H9 (cell line): ENCODE results near the gene CDK17. TPM values are rescaled to one million over a fixed set of nuclear protein-coding genes. Genes with fewer than 3 reads are reported as not detected.
A peak's percentile ranks its signal among the peaks of the same experiment; 100 is the strongest.

Experiments
- DNase-seq: peaks from one replicate; pipeline ENCODE4 v3.0.0-alpha.2; 2017
- H2AFZ ChIP-seq: one replicate; pipeline ENCODE4 v1.6.1; 2013; ENCODE audit warnings: mild to moderate bottlenecking, low read length, control low read depth, moderate library complexity
- H2AK5ac ChIP-seq: 2 replicates; pipeline ENCODE4 v1.6.1; 2013; ENCODE audit warnings: low read length, control low read depth, mixed read lengths; ENCODE audit not compliant: insufficient read length
- H2BK120ac ChIP-seq: one replicate; pipeline ENCODE4 v1.6.1; 2013; ENCODE audit warnings: low read depth, mild to moderate bottlenecking, low read length, control low read depth, inconsistent platforms; ENCODE audit not compliant: poor library complexity, severe bottlenecking
- H2BK12ac ChIP-seq: 2 replicates; pipeline ENCODE4 v1.6.1; 2013; ENCODE audit warnings: low read length, control low read depth, mixed read lengths, low read depth; ENCODE audit not compliant: insufficient read length
- H2BK15ac ChIP-seq: 2 replicates; pipeline ENCODE4 v1.6.1; 2013; ENCODE audit warnings: low read depth, low read length, control low read depth
- H2BK20ac ChIP-seq: one replicate; pipeline ENCODE4 v1.6.1; 2013; ENCODE audit warnings: low read depth, mild to moderate bottlenecking, low read length, control low read depth, inconsistent platforms; ENCODE audit not compliant: poor library complexity, severe bottlenecking
- H2BK5ac ChIP-seq: 2 replicates; pipeline ENCODE4 v1.6.1; 2013; ENCODE audit warnings: low read length, control low read depth, mixed read lengths; ENCODE audit not compliant: insufficient read length
- H3K14ac ChIP-seq: 2 replicates; pipeline ENCODE4 v1.6.1; 2013; ENCODE audit warnings: low read length, control low read depth; ENCODE audit not compliant: insufficient read depth
- H3K18ac ChIP-seq: 2 replicates; pipeline ENCODE4 v1.6.1; 2013; ENCODE audit warnings: low read depth, mild to moderate bottlenecking, mixed read lengths, low read length, control low read depth; ENCODE audit not compliant: insufficient read length
- H3K23ac ChIP-seq: 2 replicates; pipeline ENCODE4 v1.6.1; 2013; ENCODE audit warnings: low read length, control low read depth, mixed read lengths, low read depth; ENCODE audit not compliant: insufficient read length
- H3K23me2 ChIP-seq: 2 replicates; pipeline ENCODE4 v1.6.1; 2013; ENCODE audit warnings: low read depth, mild to moderate bottlenecking, mixed read lengths, low read length, control low read depth; ENCODE audit not compliant: insufficient read length, poor library complexity, severe bottlenecking
- H3K27ac ChIP-seq: 2 replicates; pipeline ENCODE4 v1.5.1; 2013; ENCODE audit warnings: low read length, control low read depth, mixed read lengths, low read depth; ENCODE audit not compliant: insufficient read length
- H3K27me3 ChIP-seq: 2 replicates; pipeline ENCODE4 v1.6.1; 2013; ENCODE audit warnings: low read length, control low read depth, inconsistent platforms; ENCODE audit not compliant: insufficient read depth
- H3K4ac ChIP-seq: 2 replicates; pipeline ENCODE4 v1.6.1; 2013; ENCODE audit warnings: low read depth, mild to moderate bottlenecking, control low read depth, inconsistent platforms, low read length, moderate library complexity
- H3K4me1 ChIP-seq: 2 replicates; pipeline ENCODE4 v1.6.1; 2013; ENCODE audit warnings: low read length, control low read depth, inconsistent platforms; ENCODE audit not compliant: insufficient read depth
- H3K4me2 ChIP-seq: 2 replicates; pipeline ENCODE4 v1.6.1; 2013; ENCODE audit warnings: low read length, control low read depth, mixed read lengths; ENCODE audit not compliant: insufficient read length, insufficient read depth
- H3K56ac ChIP-seq: 2 replicates; pipeline ENCODE4 v1.6.1; 2013; ENCODE audit warnings: low read depth, mild to moderate bottlenecking, mixed read lengths, low read length, control low read depth; ENCODE audit not compliant: insufficient read length
- H3K79me1 ChIP-seq: 2 replicates; pipeline ENCODE4 v1.6.1; 2013; ENCODE audit warnings: low read depth, mild to moderate bottlenecking, moderate library complexity, low read length, control low read depth, inconsistent platforms; ENCODE audit not compliant: insufficient read depth, poor library complexity, severe bottlenecking
- H3K79me2 ChIP-seq: 2 replicates; pipeline ENCODE4 v1.6.1; 2013; ENCODE audit warnings: low read length, control low read depth, inconsistent platforms; ENCODE audit not compliant: insufficient read depth
- H3K9ac ChIP-seq: 2 replicates; pipeline ENCODE4 v1.6.1; 2013; ENCODE audit warnings: low read length, control low read depth, mixed read lengths; ENCODE audit not compliant: insufficient read length; ENCODE audit errors: extremely low read depth
- H3K9me3 ChIP-seq: one replicate; pipeline ENCODE4 v1.6.1; 2013; ENCODE audit warnings: low read depth, low read length, inconsistent platforms; ENCODE audit not compliant: control insufficient read depth
- H3T11ph ChIP-seq: one replicate; pipeline ENCODE4 v1.6.1; 2013; ENCODE audit warnings: mild to moderate bottlenecking, low read length, control low read depth, inconsistent platforms
- H4K20me1 ChIP-seq: one replicate; pipeline ENCODE4 v1.6.1; 2013; ENCODE audit not compliant: control insufficient read depth, insufficient read length, insufficient read depth
- H4K5ac ChIP-seq: 2 replicates; pipeline ENCODE4 v1.6.1; 2013; ENCODE audit warnings: low read depth, mild to moderate bottlenecking, mixed read lengths, low read length, control low read depth; ENCODE audit not compliant: insufficient read length
- H4K8ac ChIP-seq: replicated peaks from 2 replicates; pipeline ENCODE4 v1.6.1; 2013; ENCODE audit warnings: low read length, control low read depth, mixed read lengths, low read depth; ENCODE audit not compliant: insufficient read length
- H4K91ac ChIP-seq: 2 replicates; pipeline ENCODE4 v1.6.1; 2013; ENCODE audit warnings: low read depth, mild to moderate bottlenecking, moderate library complexity, mixed read lengths, low read length, control low read depth; ENCODE audit not compliant: insufficient read length
- H3K27ac Mint-ChIP-seq, 3 experiments: 2 replicates in 2 of 3; 3 replicates in 1 of 3; pipeline ENCODE4 v1.8.0; 2020 to 2021; ENCODE audit warnings: mixed read lengths in 3 of 3, mild to moderate bottlenecking in 1 of 3, moderate library complexity in 1 of 3
- H3K27me3 Mint-ChIP-seq: 2 replicates; pipeline ENCODE4 v1.8.0; 2021; ENCODE audit warnings: low read depth, mild to moderate bottlenecking, moderate library complexity, mixed read lengths
- H3K36me3 Mint-ChIP-seq, 3 experiments: 2 replicates in 2 of 3; 3 replicates in 1 of 3; pipeline ENCODE4 v1.8.0; 2020 to 2021; ENCODE audit warnings: low read depth in 3 of 3, mixed read lengths in 3 of 3; ENCODE audit not compliant: insufficient read depth in 1 of 3
- H3K4me1 Mint-ChIP-seq, 2 experiments: 2 replicates each; pipeline ENCODE4 v1.8.0; 2020; ENCODE audit warnings: mixed read lengths in 2 of 2
- H3K4me3 Mint-ChIP-seq, 2 experiments: 2 replicates in 1 of 2; 3 replicates in 1 of 2; pipeline ENCODE4 v1.8.0; 2020 to 2021; ENCODE audit warnings: mild to moderate bottlenecking in 2 of 2, mixed read lengths in 2 of 2, moderate library complexity in 1 of 2
- H3K9me3 Mint-ChIP-seq, 2 experiments: 2 replicates in 1 of 2; 3 replicates in 1 of 2; pipeline ENCODE4 v1.8.0; 2020; ENCODE audit warnings: mild to moderate bottlenecking in 2 of 2, mixed read lengths in 2 of 2, moderate library complexity in 1 of 2
- CTCF ChIP-seq: fragments of 200-600 bp; sonication (generic); conservative IDR thresholded peaks from 3 replicates; pipeline ENCODE4 v1.8.0; 2021; ENCODE audit warnings: antibody characterized with exemption, mild to moderate bottlenecking
- WGBS: extraction: QIAGEN DNeasy Blood & Tissue Kit; methylation state at CpG from one replicate; pipeline ENCODE4 v1.1.7; 2013; ENCODE audit warnings: missing lambda C conversion rate, low lambda C conversion rate, mixed read lengths; ENCODE audit not compliant: insufficient read length; ENCODE audit errors: extremely low coverage; 5-methylcytosine and 5-hydroxymethylcytosine counted together
- total RNA-seq: library from RNA; stranded (reverse); gene quantifications from 2 replicates; pipeline ENCODE4 v1.2.1, GENCODE V29; 2021

The CDK17 gene
- total RNA-seq, 1 experiment from 2014 or later = 28.8 TPM

GRCh38 chr12:96404696-96405095 is 4.5 kb upstream of the CDK17 start:
- Histone ChIP-seq H3K4me2 (no peak overlapping the region), H2BK5ac (no peak overlapping the region), H2BK12ac (no peak overlapping the region), H3K18ac (no peak overlapping the region), H3K79me1 (no peaks in the 10 kb centered on the region), H2AFZ (no peak overlapping the region), H2BK15ac (no peak overlapping the region), H3K56ac (no peak overlapping the region), H3K27me3 (no peaks in the 10 kb centered on the region), H2AK5ac (no peak overlapping the region), H3K4ac (no peak overlapping the region), H4K20me1 (no peaks in the 10 kb centered on the region), H3K14ac (no peak overlapping the region), H2BK20ac (no peak overlapping the region), H3K23me2 (peaks cover 5% of the 10 kb centered on the region), H3K9me3 (no peaks in the 10 kb centered on the region), H3K79me2 (no peaks in the 10 kb centered on the region), H3K27ac (no peak overlapping the region), H3T11ph (no peak overlapping the region), H3K9ac (no peak overlapping the region), H4K91ac (no peak overlapping the region), H3K23ac (no peak overlapping the region), H4K8ac (no peak overlapping the region), H4K5ac (no peak overlapping the region), H2BK120ac (no peak overlapping the region), H3K4me1 (no peaks in the 10 kb centered on the region)
- peaks cover 24 to 29% of the 10 kb centered on the region in 2 experiments for H3K4me1 Mint-ChIP-seq
- no peaks in the 10 kb centered on the region for H3K27me3 Mint-ChIP-seq
- H3K4me3 Mint-ChIP-seq = no peak overlapping the region
- 0 out of 7 replicates have a peak overlapping the region, but pooled peaks of 1 of the 3 experiments have one; percentile 47 for H3K27ac Mint-ChIP-seq
- no peaks in the 10 kb centered on the region for H3K9me3 Mint-ChIP-seq
- no CpG with 5 or more reads among the region's 3 CpGs for WGBS
- TF ChIP-seq CTCF = no peak
- DNase-seq = no peak
- H3K36me3 Mint-ChIP-seq = no peaks in the 10 kb centered on the region
